Right lobe of liver (tissue), 4 donors: ENCODE data around the gene ZBTB32.

Experiments
- POLR2A ChIP-seq: fragments of 450-650 bp; IDR thresholded peaks from one replicate; pipeline ENCODE4 v1.6.1; 2017; ENCODE audit warnings: antibody characterized with exemption, mild to moderate bottlenecking
- TF ChIP-seq, protein P1 (sequence below), 4 donors: fragments of 200-600 bp in 3 of 4; fragments of 450-650 bp in 1 of 4; IDR thresholded peaks; one replicate each; pipeline versions ENCODE4 v1.5.1 to v1.8.0; 2016 to 2022; ENCODE audit warnings: antibody characterized with exemption in 4 of 4, mild to moderate bottlenecking in 2 of 4
- donor health status: DM: no; HTN: no; CAD: no.
- donor health status: DM: no; HTN: no; CAD: no.
- donor health status: DM: no; HTN: yes; CAD: no.

- TF ChIP-seq, protein P1, sequence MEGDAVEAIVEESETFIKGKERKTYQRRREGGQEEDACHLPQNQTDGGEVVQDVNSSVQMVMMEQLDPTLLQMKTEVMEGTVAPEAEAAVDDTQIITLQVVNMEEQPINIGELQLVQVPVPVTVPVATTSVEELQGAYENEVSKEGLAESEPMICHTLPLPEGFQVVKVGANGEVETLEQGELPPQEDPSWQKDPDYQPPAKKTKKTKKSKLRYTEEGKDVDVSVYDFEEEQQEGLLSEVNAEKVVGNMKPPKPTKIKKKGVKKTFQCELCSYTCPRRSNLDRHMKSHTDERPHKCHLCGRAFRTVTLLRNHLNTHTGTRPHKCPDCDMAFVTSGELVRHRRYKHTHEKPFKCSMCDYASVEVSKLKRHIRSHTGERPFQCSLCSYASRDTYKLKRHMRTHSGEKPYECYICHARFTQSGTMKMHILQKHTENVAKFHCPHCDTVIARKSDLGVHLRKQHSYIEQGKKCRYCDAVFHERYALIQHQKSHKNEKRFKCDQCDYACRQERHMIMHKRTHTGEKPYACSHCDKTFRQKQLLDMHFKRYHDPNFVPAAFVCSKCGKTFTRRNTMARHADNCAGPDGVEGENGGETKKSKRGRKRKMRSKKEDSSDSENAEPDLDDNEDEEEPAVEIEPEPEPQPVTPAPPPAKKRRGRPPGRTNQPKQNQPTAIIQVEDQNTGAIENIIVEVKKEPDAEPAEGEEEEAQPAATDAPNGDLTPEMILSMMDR (IDR thresholded peaks at IDR 0.05) = no peak
- TF ChIP-seq POLR2A = peak; percentile 27
These were observed 15.2 kb downstream of the ZBTB32 start for GRCh38 chr19:35719402-35720162.
